Activated naive CD4-positive, alpha-beta T cell (primary cell): Measurements from ENCODE around the gene ANKRD30A.
"Not testable (repeated sequence)": the region's sequence is repeated elsewhere in the genome, so short reads cannot be mapped to it uniquely, and the experiment has no call there.

Experiments used
- DNase-seq, 4 experiments: peaks; one replicate each; lab custom pipeline; 2025; lab: John Stamatoyannopoulos, UW

ANKRD30A gene

DNA sequence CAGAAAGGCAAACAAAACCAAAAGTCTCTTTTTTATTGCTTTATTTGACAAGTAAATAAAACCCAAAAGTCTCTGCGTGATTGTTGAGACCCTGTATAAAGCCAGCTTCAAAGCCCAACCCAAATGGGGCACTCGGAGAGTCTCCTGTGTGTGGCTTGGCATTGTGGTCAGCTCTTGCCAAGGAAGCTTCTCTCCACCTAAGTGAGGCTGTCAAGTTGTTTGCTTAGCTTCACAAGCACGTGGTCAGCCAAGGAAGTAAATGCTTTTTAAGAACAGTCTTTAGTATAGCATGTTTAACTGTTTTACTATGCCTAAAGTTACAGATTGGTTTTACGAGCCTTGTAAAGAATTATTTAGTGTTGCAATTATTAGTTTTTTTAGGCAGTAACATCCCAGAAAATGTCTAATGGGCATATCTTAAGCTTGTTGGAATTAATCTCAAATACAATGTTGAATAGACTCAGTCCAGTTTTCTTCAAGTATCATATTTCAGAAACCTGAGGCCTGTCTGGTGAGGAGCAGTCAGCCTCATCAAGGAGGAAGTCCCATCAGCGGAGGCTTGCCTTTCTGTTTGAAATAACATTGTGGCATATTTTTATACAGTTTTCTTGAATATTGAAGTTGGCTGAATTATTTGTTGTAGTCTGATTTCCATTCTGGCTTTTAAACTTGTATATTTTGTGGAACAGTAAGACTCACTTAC lies 144.3 kb downstream of the ANKRD30A start:
- no peak for DNase-seq

DNA sequence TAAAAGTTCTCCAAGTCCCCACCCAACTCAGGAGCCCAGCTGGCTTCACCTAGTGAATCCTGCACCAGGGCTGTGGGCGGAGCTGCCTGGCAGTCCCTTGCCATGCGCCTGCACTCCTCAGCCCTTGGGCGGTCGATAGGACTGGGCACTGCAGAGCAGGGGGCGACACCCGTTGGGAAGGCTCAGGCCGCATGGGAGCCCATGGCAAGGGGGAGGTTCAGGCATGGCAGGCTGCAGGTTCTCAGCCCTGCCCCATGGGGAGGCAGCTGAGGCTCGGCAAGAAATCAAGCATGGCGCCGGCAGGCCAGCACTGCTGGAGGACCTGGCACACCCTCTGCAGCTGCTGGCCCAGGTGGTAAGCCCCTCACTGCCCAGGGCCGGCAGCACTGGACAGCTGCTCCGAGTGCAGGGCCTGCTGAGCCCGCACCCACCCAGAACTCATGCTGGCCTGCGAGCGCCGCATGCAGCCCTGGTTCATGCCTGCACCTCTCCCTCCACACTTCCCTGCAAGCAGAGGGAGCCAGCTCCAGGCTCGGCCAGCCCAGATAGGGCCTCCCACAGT lies 149.9 kb downstream of the ANKRD30A start:
- DNase-seq: no peak

- DNase-seq: no peak
Measured at GRCh38 chr10:37285063-37285462, 159.7 kb downstream of the ANKRD30A start.

- no peak for DNase-seq
Measured at GRCh38 chr10:37289833-37290464, 164.6 kb downstream of the ANKRD30A start.

DNA sequence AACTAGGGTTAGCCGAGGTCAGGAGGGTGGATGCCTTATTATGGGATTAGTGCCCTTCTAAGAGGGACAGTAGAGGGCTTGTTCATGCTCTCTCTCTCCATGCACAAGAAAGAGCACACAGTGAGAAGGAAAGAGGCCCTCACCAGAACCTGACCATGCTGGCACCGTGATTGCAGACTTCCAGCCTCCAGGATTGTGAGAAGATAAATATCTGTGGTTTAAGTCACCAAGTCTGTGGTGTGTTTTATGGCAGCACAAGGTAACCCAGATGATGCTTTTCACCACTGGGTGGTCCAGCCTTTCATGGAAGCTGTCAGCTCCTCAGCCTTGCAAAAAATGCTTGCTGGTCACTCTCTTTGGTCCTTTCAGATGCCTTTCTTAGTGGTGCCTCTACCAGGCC lies 175.9 kb downstream of the ANKRD30A start:
- no peak for DNase-seq

DNA sequence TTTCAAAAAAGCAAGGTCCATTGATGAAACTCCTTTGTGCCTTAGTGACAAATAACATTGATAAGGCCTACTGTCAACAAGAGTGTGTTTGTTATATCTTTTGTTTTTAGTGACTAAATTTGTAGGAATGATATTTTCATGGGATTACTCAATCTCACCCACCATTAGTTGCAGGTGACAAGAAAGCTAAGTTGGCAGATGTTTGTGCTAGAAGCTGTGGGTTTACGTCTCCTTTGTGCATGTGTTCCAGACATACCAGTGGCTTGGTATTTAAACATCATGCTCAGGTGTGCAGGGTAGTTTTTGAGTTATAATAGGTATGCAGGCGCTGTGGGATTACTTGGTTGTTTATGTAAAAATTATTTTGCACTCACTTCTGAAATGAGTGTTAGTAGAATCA lies 178.6 kb downstream of the ANKRD30A start:
- DNase-seq: no peak

- no peak for DNase-seq
Measured at GRCh38 chr10:37314350-37314749, 189.0 kb downstream of the ANKRD30A start.

- DNase-seq: no peak
Measured at GRCh38 chr10:37314862-37315261, 189.5 kb downstream of the ANKRD30A start.

GRCh38 chr10:37344413-37344812 lies 219.0 kb downstream of the ANKRD30A start:
- no peak for DNase-seq

- no peak for DNase-seq
Measured at GRCh38 chr10:37379991-37380390, 254.6 kb downstream of the ANKRD30A start.

DNA sequence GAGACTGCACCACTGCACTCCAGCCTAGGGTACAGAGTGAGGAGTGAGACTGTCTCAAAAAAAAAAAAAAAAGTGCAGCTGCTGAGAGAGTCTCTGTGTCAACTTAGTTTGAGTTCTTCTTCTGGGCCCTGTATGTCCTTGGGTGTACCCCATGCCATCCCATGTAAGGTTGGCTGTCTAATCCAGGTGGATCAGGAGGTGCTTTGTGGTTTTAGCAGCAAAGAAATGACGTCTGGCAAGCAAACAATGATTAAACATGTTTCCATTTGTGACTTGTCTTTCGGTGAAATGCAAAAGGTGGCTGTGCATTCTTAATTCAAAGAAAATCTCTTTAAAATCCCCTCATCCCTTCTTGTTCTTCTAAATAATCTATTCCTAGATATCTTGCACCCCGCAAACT lies 255.9 kb downstream of the ANKRD30A start:
- DNase-seq: no peak

DNA sequence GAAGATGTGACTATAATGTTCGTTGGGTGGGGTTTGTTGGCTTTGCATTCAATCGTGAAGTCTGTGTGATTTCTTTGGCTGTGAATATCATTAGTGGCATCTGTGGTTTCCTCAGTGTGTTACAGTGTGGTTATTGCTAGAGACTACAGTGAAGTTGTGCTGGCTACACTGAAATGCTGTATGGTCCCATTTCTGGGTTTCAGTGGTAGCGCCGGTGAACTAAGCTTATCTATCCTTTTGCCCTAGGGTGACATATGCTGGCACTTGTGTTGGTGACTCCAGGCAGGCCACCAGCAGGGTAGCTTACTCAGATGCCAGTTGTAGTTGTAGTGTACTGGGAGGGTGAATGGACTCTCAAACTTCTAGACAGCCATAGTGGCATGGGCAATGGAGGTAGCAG lies 259.5 kb downstream of the ANKRD30A start:
- no peak for DNase-seq

- DNase-seq: no peak
Measured at GRCh38 chr10:37390926-37391325, 265.5 kb downstream of the ANKRD30A start.

DNA sequence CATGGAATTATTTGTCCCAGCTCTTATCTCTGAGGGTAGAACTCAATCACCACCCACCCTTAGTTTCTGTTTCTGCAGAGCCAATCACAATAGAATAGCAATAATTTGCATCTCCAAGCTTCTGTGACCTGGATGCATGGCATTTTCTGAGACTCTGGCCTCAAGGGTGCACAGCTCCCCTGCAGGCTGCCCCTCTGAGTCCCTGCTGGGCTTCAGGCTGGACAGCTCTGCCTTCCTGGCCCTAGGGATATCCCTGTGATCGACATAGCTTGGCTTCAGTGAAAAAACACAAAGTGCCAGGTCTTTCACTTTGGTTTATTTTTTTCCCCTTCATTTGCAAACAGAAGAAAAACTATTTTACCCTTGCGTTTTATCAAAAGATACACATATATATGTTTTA lies 275.4 kb downstream of the ANKRD30A start:
- DNase-seq: not testable (repeated sequence)

DNA sequence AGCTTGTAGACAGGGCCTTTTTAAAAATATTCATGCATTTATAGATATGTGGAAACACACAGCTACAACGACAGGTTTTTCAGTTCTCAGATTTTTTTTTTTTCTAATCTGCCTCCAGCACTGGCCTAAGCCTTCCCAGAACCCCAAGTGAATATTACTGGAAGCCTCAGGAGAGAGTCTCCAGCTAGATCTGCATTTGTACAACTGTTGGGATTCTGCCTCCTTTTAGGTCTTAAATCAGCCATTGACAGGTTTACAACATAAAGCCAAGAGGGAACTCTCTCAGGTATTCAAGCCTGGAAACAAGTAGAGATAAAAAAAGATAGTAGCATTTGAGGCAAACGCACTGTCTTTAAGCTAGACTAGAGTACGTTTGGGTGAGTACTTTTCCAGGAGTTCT lies 275.8 kb downstream of the ANKRD30A start:
- DNase-seq: no peak

DNA sequence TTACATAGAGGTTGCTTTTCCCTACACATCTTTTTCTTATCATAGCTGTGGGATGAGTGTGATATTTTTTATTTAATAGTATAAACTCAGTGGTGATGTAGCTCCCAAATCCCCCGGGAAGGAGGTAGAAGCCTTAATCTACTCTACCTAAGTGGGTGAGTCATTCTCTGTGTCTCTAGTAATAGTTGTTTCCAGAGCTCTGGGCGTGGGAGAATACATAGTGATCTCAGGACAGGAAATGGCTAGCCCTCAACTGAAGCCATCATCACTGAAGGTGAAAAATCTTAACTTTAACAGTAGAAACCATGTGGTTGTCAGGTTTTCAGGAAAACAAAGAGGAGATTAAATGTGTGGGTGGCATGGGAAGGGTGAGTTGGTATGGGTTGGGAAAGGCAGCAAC lies 278.4 kb downstream of the ANKRD30A start:
- no peak for DNase-seq
